GM18873 (cell line): Measurements from ENCODE around the gene OR8D1.

Experiments used
- ATAC-seq: cut with Tn5 transposase; IDR thresholded peaks from one replicate; pipeline ENCODE4 v1.9.1; 2021; ENCODE audit warnings: mild to moderate bottlenecking, moderate library complexity, moderate number of reproducible peaks; ENCODE audit not compliant: unreplicated experiment, low FRiP score

OR8D1 gene

DNA sequence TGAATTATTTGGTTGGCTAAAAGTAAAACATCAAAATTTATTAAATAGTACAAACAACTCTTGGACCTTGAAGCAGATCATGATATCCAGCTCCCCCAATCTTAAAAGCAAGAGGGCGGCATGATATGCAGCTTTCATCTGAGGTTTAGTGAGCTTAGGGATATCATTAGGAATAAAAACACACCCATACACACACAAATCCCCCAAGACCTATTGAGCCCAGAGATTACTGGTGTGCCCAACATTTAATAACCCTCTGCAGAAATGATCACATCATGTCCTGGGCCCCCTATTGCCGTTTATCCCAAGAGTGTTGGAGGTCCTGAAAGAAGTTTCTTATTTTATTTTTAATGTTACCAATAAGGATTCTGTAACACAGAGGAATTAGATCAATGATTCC lies at the start of gene OR8D1:
TSS of gene OR8D1 (minus strand) at position 101 of the 400 bp plus-strand sequence. CDS start 3,183 bp downstream, outside the sequence.
- no peak for ATAC-seq

DNA sequence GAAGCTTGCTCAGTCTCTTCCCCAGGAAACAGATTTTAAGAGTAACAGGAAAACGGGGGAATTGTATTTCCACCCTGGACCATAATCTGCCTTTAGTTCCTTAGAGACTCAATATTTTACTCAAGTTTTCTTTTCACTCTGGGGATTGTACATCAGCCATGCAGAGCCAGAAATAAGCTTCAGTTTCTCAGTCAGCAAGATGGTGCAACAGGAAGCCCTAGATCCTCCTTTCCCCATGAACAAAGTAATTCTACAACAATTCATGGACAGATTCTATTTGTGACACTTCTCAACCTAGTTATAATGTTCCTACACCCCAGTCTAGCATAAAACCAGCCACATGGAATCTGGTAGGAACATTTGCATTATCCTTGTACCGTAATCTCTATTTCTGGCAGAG lies 45.8 kb upstream of the OR8D1 start:
- ATAC-seq = no peak

DNA sequence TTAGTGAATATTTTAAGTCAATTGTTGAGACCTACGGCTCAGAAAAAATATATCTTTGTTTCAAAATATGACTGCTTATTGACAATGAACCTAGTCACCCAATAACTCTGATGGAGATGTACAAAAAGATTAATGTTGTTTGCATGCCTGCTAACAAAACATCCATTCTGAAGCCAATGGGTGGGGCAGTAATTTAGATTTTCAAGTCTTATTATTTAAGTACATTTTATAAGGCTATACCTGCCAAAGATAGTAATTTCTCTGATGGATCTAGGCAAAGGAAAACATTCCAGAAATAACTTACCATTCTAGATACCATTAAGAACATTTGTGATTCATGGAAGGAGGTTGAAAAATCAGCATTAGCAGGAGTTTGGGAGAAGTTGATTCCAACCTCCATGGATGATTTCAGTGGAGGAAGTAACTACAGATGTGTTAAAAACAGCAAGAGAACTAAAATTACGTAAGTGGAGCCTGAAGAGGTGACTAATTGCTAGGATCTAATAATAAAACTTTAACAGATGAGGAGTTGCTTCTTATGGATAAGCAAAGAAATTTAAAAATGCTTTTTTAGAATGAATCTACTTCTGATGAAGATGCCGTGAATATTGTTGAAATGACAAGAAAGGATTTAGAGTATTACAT lies 32.7 kb upstream of the OR8D1 start:
- no peak for ATAC-seq

DNA sequence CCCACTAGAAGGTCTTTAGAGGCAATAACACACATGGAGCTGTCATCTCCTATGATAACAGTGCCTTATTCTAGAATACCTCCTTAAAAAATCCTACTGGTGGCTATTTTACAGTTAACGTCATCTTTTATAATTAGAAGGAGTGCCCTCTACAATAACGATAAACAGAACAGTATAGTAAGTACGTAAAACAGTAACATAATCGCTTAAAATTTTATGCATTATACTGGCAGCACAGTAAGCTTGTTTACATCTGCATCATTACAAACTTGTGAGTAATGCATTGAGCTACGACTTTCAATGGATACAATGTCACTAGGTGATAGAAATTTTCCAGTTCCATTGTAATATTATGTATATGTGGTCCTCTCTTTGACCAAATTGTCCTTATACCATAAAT lies 30.6 kb upstream of the OR8D1 start:
- ATAC-seq = no peak

DNA sequence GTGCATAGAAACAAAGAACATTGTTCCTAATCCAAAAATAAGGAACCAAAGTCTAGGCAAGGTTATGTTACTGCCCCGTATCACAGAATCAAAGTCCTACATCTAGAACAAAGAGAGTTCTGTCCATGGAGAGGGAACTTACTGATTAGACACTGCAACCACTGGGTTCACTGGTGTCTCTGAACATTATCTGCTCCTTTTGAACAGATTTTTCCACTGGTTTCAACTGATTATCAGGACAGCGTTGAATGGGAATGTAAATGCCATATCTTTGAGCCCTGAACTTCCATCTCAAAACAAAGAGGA lies 26.3 kb upstream of the OR8D1 start:
- ATAC-seq = no peak

DNA sequence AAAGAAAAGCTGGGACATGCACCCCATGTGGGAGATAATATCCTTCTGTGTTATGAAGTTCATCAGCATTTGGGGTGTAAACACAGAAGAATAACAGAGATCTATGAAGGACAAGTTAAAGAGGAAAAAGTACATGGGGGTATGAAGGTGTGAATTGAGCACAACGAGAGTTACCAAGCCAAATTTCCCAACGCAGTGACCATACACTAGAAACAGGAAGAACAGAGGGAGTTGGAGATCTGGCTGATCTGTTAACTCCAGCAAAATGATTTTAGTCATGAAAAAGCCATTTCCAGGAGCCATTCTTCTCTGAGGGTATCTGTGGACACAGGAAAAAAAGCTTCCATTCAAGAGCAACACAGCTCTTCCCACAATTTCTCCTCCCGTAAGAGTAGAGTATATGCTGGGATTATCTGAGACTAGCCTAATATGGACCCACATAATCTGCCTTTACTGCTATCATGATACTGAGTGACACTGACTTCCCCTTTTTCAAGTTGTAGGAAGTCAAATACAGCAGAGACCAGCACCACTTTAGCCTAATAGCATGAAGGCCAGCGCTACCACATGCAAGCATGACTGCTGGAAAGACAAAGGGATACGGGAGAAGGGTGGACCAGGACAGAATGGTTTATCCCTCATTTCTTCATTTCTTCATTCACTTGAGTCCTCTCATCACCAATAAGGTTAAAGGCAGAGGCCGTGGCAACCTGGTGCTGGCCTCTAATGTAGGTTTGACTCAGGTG lies 25.8 kb upstream of the OR8D1 start:
- ATAC-seq = no peak

DNA sequence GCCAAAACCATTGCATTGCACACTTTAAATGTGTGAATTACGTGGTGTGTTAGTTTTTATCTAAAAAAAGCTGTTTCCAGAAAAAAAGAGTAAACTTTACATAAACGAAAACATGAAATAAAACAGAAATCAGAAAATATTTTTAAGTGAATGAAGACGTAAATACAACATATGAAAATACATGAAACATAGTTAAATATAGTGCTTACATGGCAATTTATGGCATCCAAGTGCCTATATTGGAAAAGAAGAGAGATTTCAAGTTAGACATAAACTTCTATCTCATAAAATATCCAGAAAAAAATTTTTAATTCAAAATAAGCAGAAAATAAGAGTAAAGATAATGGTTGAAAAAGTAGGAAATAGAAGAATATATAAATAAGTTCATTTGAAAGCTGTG lies 18.1 kb upstream of the OR8D1 start:
- ATAC-seq = no peak

DNA sequence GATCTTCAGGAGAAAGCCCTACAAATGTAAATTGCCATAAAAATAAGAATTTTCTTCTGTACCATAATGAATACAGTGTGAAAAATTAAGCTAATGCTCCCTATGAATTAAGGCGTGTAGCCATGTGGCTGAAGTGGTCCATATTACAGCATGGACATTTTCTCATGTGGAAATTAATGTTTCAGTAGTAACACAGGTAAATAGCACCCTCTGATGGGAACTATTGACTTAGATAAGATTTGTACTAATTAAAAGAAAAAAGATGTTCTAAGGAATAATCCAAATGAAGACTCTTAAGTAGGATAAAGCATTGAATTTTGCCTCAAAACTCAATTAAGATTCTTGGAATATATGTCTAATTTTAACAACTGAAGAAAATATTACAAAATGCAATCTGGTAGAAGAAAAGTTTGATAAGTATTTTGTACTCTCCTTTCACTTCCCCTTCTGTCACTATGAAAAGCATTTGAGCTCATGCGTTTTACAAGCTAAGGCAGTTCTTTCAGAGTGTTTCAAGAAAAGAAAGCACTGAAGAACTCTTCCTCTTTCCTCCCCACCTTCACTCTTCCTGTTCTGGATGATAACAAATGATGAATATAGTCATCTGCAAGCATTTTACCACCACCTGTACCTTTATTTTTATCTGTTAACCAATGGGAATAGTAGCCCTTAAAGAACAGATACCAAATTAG lies 16.2 kb upstream of the OR8D1 start:
- peak; percentile 92 for ATAC-seq

DNA sequence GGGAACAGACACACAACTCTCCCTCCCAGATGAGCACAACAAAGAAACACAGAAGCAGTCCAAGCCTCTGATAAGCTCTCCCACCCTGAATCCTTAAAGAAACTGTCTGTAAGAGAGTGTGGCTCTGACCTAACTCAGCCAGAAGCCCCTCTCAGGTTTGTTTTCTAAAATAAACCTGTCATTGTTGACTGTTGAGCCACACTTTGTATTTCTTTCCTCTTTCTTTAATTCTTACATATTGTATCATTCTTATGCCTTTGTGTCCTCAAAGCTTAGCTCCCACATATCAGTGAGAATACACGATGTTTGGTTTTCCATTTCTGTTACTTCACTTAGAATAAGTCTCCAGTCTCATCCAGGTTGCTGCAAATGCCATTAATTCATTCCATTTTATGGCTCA lies 14.0 kb upstream of the OR8D1 start:
- ATAC-seq = no peak

DNA sequence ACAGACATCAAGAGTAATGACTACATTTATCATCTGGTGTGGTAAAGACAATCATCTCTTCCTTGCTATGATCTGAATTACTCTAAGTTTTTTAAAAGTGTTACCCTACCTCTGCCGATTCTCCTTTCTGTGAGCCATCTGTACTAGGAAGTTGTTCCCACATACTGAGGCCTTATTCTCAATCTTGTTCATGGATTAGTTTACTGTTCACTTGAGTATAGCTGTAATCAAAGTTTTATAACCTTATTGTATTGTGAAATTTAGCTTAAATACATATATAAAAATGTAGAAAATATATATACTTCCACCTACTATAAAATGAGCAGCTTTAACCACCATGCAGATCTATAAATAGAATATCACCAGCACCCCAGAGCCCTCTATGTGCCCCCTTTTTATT lies 8.6 kb upstream of the OR8D1 start:
- no peak for ATAC-seq

DNA sequence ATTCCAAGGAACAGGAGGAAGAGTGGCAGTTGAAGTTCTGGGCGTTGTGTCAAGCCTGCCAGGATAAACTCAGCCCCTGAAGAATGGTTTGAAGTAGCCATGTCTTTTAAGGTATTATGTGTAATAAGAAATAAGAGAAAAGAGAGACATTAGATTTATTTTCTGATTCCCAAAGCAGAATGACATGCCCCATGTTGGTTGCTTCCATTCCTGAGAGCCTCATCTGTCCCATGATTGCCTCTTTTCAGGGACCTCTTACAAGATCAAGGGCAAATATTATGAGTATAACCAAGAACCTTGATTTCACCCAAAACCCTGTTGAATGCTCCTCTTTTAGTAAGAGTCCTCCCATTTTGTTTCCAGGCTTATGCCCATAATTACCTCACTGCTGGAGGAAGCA lies 6.3 kb upstream of the OR8D1 start, which contains the start of gene OR8D2:
TSS of gene OR8D2 (minus strand) at position 101 of the 400 bp plus-strand sequence. CDS start at position 101, 0 bp downstream.
- ATAC-seq = no peak

DNA sequence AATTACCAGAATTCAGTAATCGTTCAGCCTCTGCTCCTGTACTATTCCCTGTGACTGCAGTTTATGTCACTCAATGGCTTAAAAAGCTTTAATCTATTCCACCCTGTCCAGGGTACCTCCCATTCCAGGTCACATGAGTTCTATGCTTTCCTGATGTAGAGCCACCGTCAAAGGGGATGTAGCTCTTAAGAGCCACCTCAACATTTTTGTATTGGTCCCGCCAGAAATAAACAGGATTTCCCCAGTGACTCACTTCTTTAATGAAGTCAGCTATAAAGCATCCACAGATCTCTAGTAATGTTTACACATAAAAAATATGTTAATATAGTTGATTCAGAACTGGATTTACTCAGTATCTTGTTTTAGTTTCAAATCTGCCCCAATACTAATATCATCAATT lies 1.3 kb upstream of the OR8D1 start:
- ATAC-seq = no peak

DNA sequence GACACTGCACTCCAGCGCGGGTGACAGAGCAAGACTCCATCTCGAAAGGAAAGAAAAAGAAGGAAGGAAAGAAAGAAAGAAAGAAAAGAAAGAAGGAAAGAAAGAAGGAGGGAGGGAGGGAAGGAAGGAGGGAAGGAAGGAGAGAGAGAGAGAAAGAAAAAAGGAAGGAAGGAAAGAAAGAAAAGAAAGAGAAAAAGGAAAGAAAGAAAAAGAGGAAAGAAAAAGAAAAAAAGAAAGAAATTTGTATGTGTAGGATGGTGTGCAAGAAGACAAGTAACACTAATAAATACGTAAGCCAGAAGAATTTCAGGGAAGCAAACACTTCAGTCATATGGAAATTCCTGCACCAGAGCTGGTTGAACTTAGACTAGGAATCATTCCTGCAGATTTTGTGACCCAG lies 618 bp downstream of the OR8D1 start:
- no peak for ATAC-seq

DNA sequence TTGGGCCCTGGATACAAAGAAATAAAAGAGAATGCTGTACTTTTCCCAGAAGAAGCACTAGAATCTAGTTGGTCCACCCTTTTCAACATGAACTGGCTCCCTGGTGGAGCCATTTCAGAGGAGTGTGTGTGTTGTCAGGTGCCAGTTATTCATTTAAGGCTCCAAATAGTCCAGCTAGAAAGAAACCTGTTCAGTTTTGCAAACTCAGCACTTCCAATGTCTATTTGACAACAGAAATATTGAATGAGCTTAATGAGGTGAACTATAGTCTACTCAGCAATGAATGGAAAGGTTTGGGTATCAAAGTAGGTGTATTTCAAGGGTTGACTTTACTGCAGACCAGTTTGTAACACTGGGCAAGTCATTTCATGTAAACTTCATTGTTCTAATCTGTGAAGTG lies 2.1 kb downstream of the OR8D1 start:
- no peak for ATAC-seq

DNA sequence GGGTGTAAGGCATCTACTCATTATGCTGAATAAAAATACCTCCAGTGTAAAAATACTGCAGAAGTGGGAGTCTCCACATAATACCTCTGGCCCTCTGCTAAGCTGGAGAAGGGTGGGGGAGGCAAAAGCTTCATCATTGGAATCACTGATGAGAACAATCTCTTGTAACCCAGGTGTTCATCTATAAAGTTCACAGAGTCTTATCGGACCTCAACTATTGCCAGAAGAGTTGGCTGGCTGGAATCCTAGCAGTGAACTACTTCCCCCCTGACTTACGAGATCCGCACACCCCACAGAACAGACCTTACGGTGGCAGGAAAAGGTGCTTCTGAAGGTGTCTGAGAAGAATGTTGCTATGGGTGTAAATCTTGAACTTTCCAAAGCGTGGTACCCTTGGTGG lies 2.5 kb downstream of the OR8D1 start:
- ATAC-seq = no peak

DNA sequence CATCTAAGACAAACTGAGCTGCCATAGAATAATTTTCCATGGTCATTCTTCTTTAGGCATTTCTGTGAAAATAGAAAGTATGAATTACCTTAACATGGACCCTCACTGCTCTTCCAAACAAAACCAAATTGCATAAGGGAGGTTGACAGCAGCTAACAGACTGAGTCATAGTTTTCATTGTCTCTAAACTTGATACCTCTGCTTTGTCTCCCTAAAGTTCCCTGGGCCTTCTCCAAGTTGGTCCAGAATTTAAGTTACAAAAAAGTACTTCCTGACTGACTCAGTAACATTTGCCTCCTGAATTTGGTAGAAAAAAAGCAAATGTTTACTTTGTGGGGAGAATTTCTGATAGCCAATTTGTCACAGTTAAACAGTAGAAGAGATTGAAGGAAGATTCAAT lies 3.0 kb downstream of the OR8D1 start:
- no peak for ATAC-seq

DNA sequence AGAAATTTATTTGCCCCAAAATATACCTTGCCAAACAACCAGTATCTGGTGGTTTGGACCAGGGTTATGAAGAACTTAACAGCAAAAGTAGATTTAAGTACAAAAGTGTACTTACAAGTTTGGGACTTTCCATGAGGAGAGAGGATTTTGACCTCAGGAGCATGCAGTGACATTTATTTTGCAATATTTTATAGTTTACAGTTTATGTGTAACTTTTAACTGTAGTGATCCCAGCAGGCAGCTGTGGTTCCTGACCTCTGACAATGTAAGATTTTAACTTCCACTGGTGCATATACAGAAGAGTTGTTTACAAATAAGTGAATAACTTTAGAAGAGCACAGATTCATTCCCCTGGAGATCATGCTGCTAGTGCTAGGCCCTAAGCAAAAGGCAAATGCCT lies 6.7 kb downstream of the OR8D1 start:
- ATAC-seq = no peak

DNA sequence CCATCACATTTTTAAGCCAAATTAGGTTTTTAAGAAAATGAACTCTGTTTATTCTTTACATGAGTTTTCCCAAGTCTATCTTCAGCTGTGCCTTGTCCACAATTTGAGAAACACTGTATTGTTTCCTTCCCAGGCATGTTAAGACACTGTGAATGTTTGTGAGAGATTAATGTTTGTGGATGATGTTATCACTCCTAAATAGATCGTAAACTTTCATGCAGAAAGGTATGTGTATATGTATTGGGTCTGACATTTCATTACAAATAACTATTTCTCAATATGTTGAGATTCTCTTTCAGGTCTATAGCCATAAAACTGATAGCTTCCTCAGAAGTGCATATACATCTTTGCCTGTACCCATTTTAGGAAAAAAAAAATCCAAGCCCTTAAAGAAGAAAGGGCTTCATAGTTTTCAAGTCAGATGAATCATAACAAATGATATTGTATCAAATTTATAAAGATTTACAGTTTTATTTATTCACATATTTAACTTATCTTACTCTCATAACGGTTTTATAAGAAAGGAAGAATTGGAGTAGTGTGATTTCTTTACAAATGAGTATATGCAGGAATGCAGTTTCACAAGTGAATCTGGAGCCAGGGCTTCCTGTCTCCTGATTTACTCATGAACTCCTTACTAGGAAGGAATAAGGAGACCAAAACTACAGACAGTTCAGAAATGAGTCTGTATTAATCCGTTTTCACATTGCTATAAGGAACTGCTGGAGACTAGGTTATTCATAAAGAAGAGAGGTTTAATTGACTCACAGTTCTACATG lies 11.2 kb downstream of the OR8D1 start:
- ATAC-seq = no peak

DNA sequence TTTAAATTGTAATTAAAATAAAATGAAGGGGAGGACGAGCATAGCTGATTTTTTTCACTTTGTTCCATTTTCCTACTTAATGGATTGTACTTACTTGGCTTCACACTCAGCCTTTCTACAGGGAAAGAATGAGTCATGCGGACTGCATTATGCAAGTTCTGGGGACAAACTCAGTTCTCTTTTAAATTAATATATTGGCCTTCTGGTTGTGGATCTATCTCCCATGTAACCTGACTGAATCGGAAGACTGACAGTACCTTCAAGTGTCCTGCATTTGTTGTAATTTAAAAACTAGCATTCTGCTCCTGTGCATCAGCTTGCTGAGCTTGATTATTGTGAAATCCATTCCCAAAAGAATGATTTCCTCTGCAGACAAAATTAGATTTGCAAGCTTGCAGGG lies 12.2 kb downstream of the OR8D1 start:
- no peak for ATAC-seq

DNA sequence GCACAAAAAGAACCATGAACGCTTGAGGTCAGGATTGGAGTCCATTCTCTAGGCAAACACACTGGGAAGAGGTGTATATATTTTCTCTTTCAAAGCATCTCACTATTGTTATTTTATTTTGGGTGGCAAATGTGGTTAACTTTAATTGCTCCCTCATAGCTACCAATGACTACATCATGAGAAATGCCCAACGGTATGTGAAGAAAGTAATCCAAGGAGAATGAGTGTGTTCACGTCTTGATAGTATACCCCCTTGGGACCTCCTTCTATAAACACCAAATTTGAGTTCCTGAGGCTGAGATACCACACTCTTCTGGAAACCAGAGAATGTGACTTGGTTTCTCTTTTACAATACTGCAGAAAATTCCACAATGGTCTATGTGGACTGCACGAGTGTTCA lies 15.8 kb downstream of the OR8D1 start:
- ATAC-seq = no peak

DNA sequence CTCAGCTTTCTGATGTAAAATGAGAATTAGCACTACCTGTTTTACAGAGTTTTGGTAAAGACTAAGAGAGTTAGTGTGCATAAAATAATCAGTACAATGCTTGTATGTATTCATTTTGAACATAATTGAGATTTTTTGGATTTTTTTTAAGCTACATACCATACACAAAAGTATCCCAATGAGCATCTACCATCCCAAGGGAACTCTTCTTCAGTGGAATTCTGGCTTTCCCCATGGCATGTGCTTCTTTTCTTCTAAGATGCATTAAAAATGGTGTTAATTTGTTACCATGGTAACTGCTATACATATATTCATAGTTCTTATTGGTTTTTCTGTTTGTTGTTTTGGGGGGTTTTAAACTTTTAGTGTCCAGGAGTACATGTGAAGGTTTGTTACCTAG lies 17.7 kb downstream of the OR8D1 start:
- no peak for ATAC-seq
